ENCODE data around the gene RELCH. TPM values are rescaled to one million over a fixed set of nuclear protein-coding genes. Genes with fewer than 3 reads are reported as not detected.

RELCH gene
- total and polyA plus RNA-seq, 2 of the 13 experiments (the other 11 are each of a cell fraction or from before 2014, with no cell fraction given), result 5.6 to 31.7 TPM

DNA sequence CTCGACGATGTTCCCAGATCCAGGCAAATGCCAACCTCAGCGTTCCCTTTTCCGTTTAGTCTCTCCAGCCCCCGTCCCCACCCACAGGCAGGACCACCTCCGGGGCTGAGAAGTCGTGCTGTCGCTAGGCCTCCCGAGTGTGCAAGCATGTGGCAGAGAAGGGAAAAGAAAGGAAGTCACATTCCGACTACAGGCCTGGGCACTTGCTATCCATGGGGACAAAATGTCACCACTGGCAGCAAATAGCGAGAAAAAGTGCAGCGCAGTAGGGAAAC is 619 bp upstream of the RELCH start (continued):
- 0 out of 2 replicates have a peak, but pooled peaks have one; percentile 81 for TF ChIP-seq ZFP37 (CRISPR knock-in tag; IDR thresholded peaks at IDR 0.05; ENCODE audit: borderline replicate concordance)
- TF ChIP-seq ZFP1 (CRISPR knock-in tag; IDR thresholded peaks at IDR 0.05), result no peak
- TF ChIP-seq ZBTB38 (CRISPR knock-in tag; IDR thresholded peaks at IDR 0.05), result no peak
- TF ChIP-seq, protein P1, sequence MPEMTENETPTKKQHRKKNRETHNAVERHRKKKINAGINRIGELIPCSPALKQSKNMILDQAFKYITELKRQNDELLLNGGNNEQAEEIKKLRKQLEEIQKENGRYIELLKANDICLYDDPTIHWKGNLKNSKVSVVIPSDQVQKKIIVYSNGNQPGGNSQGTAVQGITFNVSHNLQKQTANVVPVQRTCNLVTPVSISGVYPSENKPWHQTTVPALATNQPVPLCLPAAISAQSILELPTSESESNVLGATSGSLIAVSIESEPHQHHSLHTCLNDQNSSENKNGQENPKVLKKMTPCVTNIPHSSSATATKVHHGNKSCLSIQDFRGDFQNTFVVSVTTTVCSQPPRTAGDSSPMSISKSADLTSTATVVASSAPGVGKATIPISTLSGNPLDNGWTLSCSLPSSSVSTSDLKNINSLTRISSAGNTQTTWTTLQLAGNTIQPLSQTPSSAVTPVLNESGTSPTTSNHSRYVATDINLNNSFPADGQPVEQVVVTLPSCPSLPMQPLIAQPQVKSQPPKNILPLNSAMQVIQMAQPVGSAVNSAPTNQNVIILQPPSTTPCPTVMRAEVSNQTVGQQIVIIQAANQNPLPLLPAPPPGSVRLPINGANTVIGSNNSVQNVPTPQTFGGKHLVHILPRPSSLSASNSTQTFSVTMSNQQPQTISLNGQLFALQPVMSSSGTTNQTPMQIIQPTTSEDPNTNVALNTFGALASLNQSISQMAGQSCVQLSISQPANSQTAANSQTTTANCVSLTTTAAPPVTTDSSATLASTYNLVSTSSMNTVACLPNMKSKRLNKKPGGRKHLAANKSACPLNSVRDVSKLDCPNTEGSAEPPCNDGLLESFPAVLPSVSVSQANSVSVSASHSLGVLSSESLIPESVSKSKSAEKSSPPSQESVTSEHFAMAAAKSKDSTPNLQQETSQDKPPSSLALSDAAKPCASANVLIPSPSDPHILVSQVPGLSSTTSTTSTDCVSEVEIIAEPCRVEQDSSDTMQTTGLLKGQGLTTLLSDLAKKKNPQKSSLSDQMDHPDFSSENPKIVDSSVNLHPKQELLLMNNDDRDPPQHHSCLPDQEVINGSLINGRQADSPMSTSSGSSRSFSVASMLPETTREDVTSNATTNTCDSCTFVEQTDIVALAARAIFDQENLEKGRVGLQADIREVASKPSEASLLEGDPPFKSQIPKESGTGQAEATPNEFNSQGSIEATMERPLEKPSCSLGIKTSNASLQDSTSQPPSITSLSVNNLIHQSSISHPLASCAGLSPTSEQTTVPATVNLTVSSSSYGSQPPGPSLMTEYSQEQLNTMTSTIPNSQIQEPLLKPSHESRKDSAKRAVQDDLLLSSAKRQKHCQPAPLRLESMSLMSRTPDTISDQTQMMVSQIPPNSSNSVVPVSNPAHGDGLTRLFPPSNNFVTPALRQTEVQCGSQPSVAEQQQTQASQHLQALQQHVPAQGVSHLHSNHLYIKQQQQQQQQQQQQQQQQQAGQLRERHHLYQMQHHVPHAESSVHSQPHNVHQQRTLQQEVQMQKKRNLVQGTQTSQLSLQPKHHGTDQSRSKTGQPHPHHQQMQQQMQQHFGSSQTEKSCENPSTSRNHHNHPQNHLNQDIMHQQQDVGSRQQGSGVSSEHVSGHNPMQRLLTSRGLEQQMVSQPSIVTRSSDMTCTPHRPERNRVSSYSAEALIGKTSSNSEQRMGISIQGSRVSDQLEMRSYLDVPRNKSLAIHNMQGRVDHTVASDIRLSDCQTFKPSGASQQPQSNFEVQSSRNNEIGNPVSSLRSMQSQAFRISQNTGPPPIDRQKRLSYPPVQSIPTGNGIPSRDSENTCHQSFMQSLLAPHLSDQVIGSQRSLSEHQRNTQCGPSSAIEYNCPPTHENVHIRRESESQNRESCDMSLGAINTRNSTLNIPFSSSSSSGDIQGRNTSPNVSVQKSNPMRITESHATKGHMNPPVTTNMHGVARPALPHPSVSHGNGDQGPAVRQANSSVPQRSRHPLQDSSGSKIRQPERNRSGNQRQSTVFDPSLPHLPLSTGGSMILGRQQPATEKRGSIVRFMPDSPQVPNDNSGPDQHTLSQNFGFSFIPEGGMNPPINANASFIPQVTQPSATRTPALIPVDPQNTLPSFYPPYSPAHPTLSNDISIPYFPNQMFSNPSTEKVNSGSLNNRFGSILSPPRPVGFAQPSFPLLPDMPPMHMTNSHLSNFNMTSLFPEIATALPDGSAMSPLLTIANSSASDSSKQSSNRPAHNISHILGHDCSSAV (CRISPR knock-in tag; IDR thresholded peaks at IDR 0.05; ENCODE audit: borderline replicate concordance), result no peak
- TF ChIP-seq, protein P2, sequence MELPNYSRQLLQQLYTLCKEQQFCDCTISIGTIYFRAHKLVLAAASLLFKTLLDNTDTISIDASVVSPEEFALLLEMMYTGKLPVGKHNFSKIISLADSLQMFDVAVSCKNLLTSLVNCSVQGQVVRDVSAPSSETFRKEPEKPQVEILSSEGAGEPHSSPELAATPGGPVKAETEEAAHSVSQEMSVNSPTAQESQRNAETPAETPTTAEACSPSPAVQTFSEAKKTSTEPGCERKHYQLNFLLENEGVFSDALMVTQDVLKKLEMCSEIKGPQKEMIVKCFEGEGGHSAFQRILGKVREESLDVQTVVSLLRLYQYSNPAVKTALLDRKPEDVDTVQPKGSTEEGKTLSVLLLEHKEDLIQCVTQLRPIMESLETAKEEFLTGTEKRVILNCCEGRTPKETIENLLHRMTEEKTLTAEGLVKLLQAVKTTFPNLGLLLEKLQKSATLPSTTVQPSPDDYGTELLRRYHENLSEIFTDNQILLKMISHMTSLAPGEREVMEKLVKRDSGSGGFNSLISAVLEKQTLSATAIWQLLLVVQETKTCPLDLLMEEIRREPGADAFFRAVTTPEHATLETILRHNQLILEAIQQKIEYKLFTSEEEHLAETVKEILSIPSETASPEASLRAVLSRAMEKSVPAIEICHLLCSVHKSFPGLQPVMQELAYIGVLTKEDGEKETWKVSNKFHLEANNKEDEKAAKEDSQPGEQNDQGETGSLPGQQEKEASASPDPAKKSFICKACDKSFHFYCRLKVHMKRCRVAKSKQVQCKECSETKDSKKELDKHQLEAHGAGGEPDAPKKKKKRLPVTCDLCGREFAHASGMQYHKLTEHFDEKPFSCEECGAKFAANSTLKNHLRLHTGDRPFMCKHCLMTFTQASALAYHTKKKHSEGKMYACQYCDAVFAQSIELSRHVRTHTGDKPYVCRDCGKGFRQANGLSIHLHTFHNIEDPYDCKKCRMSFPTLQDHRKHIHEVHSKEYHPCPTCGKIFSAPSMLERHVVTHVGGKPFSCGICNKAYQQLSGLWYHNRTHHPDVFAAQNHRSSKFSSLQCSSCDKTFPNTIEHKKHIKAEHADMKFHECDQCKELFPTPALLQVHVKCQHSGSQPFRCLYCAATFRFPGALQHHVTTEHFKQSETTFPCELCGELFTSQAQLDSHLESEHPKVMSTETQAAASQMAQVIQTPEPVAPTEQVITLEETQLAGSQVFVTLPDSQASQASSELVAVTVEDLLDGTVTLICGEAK (IDR thresholded peaks at IDR 0.05), result no peak
- TF ChIP-seq, protein P2 (CRISPR knock-in tag; IDR thresholded peaks at IDR 0.05), result peak; percentile 33; the same call in 1 of the 2 replicates
- peak; percentile 67; the same call in 1 of the 2 replicates for TF ChIP-seq TARDBP (CRISPR knock-in tag; IDR thresholded peaks at IDR 0.05)
- no peak for TF ChIP-seq ZNF550 (CRISPR knock-in tag; IDR thresholded peaks at IDR 0.05; ENCODE audit: borderline replicate concordance)
- TF ChIP-seq MTA1 (CRISPR knock-in tag; IDR thresholded peaks at IDR 0.05; ENCODE audit: borderline replicate concordance), result peak; percentile 31; the same call in 1 of the 2 replicates
- no peak for TF ChIP-seq STAT5B (CRISPR knock-in tag; IDR thresholded peaks at IDR 0.05)
- TF ChIP-seq, protein P3, sequence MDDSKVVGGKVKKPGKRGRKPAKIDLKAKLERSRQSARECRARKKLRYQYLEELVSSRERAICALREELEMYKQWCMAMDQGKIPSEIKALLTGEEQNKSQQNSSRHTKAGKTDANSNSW (CRISPR knock-in tag; IDR thresholded peaks at IDR 0.05; ENCODE audit: borderline replicate concordance), result no peak
- TF ChIP-seq, protein P4, sequence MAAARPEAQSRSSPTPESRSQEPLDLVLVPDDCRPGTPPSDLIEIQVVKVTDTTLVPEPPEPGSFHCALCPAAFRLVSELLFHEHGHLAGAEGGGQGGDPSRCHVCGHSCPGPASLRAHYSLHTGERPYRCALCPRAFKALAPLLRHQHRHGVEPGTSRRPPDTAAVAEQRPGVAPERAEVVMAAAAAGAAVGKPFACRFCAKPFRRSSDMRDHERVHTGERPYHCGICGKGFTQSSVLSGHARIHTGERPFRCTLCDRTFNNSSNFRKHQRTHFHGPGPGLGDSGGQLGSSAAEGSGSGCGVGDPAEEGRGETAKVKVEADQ (CRISPR knock-in tag; IDR thresholded peaks at IDR 0.05; ENCODE audit: borderline replicate concordance), result no peak
